Measurements from ENCODE around the gene ASB1.

GRCh38 chr2:238449241-238449640, 22.5 kb downstream of the ASB1 start:
- TF ChIP-seq CTCF (IDR thresholded peaks at IDR 0.05; ENCODE audit: insufficient read depth, low read length, poor library complexity, severe bottlenecking) (no peak), EZH2phosphoT487 (conservative IDR thresholded peaks at IDR 0.05; ENCODE audit: low read length) (no peak)

All from SU-DHL-6 (cell line).